Measurements from ENCODE around the gene MCTP1. TPM values are rescaled to one million over a fixed set of nuclear protein-coding genes. Genes with fewer than 3 reads are reported as not detected.

Gene MCTP1
- total and polyA plus RNA-seq, 2 of the 8 experiments (the other 6 are each of a cell fraction or from before 2014, with no cell fraction given): 0.56 to 3.4 TPM

GRCh38 chr5:95162231-95162992, 122.5 kb downstream of the MCTP1 start:
- FAIRE-seq: no peak
- POLR2A ChIA-PET (ENCODE audit: partially characterized antibody): no interaction called here

More at GRCh38 chr5:95162231-95162992, 122.5 kb downstream of the MCTP1 start:
- no peaks in the 10 kb centered on the region for H4K20me1 ChIP-seq (replicated peaks in 1 of 2; ENCODE audit: control insufficient read depth in 1 of 2, insufficient read depth in 2 of 2, low read length in 2 of 2)
- no peaks in the 10 kb centered on the region for H3K23me2 ChIP-seq (ENCODE audit: low read depth, low read length)
- no peak overlapping the region for H2BK5ac ChIP-seq (ENCODE audit: low read depth, low read length)
- H3K79me1 ChIP-seq (ENCODE audit: low read depth, low read length): no peaks in the 10 kb centered on the region; the same call in 1 of the 2 replicates
- H3K36me3 ChIP-seq (ENCODE audit: control insufficient read depth in 2 of 4, insufficient read depth in 4 of 4, low read length in 3 of 4): no peaks in the 10 kb centered on the region
- no peak overlapping the region for H2BK20ac ChIP-seq (ENCODE audit: low read length)
- H3K27me3 ChIP-seq (replicated peaks in 1 of 4; ENCODE audit: control insufficient read depth in 3 of 4, extremely low read depth in 1 of 4, insufficient read depth in 3 of 4, low read length in 3 of 4): no peaks in the 10 kb centered on the region
- H2AFZ ChIP-seq (ENCODE audit: low read length): no peak overlapping the region
- no peak overlapping the region for H3K4me2 ChIP-seq (ENCODE audit: insufficient read depth in 1 of 2, low read depth in 2 of 2, low read length in 2 of 2)
- H4K91ac ChIP-seq (replicated peaks; ENCODE audit: insufficient read length, low read length): no peak overlapping the region
- H2BK12ac ChIP-seq (ENCODE audit: low read depth, low read length): no peak overlapping the region
- H4K5ac ChIP-seq (ENCODE audit: insufficient read length, low read depth, low read length): no peak overlapping the region
- H3K27ac ChIP-seq (ENCODE audit: low read depth, low read length): no peak overlapping the region
- H3K4me3 ChIP-seq (ENCODE audit: extremely low read depth in 1 of 4, insufficient read depth in 2 of 4, low read depth in 3 of 4, low read length in 4 of 4): no peak overlapping the region
- H2BK120ac ChIP-seq (replicated peaks; ENCODE audit: low read depth, low read length): no peak overlapping the region
- H3K79me2 ChIP-seq (ENCODE audit: control insufficient read depth in 1 of 2, insufficient read depth in 2 of 2, low read length in 2 of 2): no peaks in the 10 kb centered on the region
- H3K9ac ChIP-seq (replicated peaks in 1 of 4; ENCODE audit: extremely low read depth in 1 of 4, low read depth in 3 of 4, low read length in 3 of 4): no peak overlapping the region
- no peaks in the 10 kb centered on the region for H3K4me1 ChIP-seq (replicated peaks in 1 of 4; ENCODE audit: control insufficient read depth in 3 of 4, insufficient read depth in 4 of 4, low read length in 3 of 4)
- H3K4ac ChIP-seq (replicated peaks; ENCODE audit: insufficient read length, low read depth, low read length): no peak overlapping the region
- TF ChIP-seq JUND (IDR thresholded peaks at IDR 0.05; ENCODE audit: low read length): no peak
- TF ChIP-seq CHD1 (IDR thresholded peaks at IDR 0.05; ENCODE audit: low read depth, low read length): no peak
- no peak overlapping the region for H2BK15ac ChIP-seq (ENCODE audit: low read length)
- H3K18ac ChIP-seq (ENCODE audit: extremely low read depth, low read length): no peak overlapping the region
- H3K23ac ChIP-seq (ENCODE audit: insufficient read length): no peak overlapping the region
- H3K56ac ChIP-seq (replicated peaks; ENCODE audit: insufficient read length, low read depth, low read length): no peak overlapping the region
- DNase-seq (ENCODE audit: low read depth in 1 of 2, low spot score in 2 of 2): no peak
- H2AK5ac ChIP-seq (ENCODE audit: low read depth, low read length): no peak overlapping the region
- no peak overlapping the region for H3K14ac ChIP-seq (ENCODE audit: insufficient read length)
- H3K9me3 ChIP-seq (ENCODE audit: insufficient read depth in 2 of 2, low read depth in 1 of 2, low read length in 1 of 2): no peaks in the 10 kb centered on the region
- CTCF ChIA-PET (ENCODE audit: partially characterized antibody): interaction anchor here (0.7 kb wide), 1 partner anchor 194 kb away, joined by 3 read pairs; no protein-coding TSS in a partner anchor
- H4K8ac ChIP-seq (ENCODE audit: extremely low read depth, insufficient read depth, low read length): no peak overlapping the region

Measured in H1 (cell line).